H9 (cell line): ENCODE results near the gene PDZRN4. TPM values are rescaled to one million over a fixed set of nuclear protein-coding genes. Genes with fewer than 3 reads are reported as not detected.
A peak's percentile ranks its signal among the peaks of the same experiment; 100 is the strongest.

Experiments
- DNase-seq: peaks from one replicate; pipeline ENCODE4 v3.0.0-alpha.2; 2017
- H2AFZ ChIP-seq: one replicate; pipeline ENCODE4 v1.6.1; 2013; ENCODE audit warnings: mild to moderate bottlenecking, low read length, control low read depth, moderate library complexity
- H2AK5ac ChIP-seq: 2 replicates; pipeline ENCODE4 v1.6.1; 2013; ENCODE audit warnings: low read length, control low read depth, mixed read lengths; ENCODE audit not compliant: insufficient read length
- H2BK120ac ChIP-seq: one replicate; pipeline ENCODE4 v1.6.1; 2013; ENCODE audit warnings: low read depth, mild to moderate bottlenecking, low read length, control low read depth, inconsistent platforms; ENCODE audit not compliant: poor library complexity, severe bottlenecking
- H2BK12ac ChIP-seq: 2 replicates; pipeline ENCODE4 v1.6.1; 2013; ENCODE audit warnings: low read length, control low read depth, mixed read lengths, low read depth; ENCODE audit not compliant: insufficient read length
- H2BK15ac ChIP-seq: 2 replicates; pipeline ENCODE4 v1.6.1; 2013; ENCODE audit warnings: low read depth, low read length, control low read depth
- H2BK20ac ChIP-seq: one replicate; pipeline ENCODE4 v1.6.1; 2013; ENCODE audit warnings: low read depth, mild to moderate bottlenecking, low read length, control low read depth, inconsistent platforms; ENCODE audit not compliant: poor library complexity, severe bottlenecking
- H2BK5ac ChIP-seq: 2 replicates; pipeline ENCODE4 v1.6.1; 2013; ENCODE audit warnings: low read length, control low read depth, mixed read lengths; ENCODE audit not compliant: insufficient read length
- H3K14ac ChIP-seq: 2 replicates; pipeline ENCODE4 v1.6.1; 2013; ENCODE audit warnings: low read length, control low read depth; ENCODE audit not compliant: insufficient read depth
- H3K18ac ChIP-seq: 2 replicates; pipeline ENCODE4 v1.6.1; 2013; ENCODE audit warnings: low read depth, mild to moderate bottlenecking, mixed read lengths, low read length, control low read depth; ENCODE audit not compliant: insufficient read length
- H3K23ac ChIP-seq: 2 replicates; pipeline ENCODE4 v1.6.1; 2013; ENCODE audit warnings: low read length, control low read depth, mixed read lengths, low read depth; ENCODE audit not compliant: insufficient read length
- H3K23me2 ChIP-seq: 2 replicates; pipeline ENCODE4 v1.6.1; 2013; ENCODE audit warnings: low read depth, mild to moderate bottlenecking, mixed read lengths, low read length, control low read depth; ENCODE audit not compliant: insufficient read length, poor library complexity, severe bottlenecking
- H3K27ac ChIP-seq: 2 replicates; pipeline ENCODE4 v1.5.1; 2013; ENCODE audit warnings: low read length, control low read depth, mixed read lengths, low read depth; ENCODE audit not compliant: insufficient read length
- H3K27me3 ChIP-seq: 2 replicates; pipeline ENCODE4 v1.6.1; 2013; ENCODE audit warnings: low read length, control low read depth, inconsistent platforms; ENCODE audit not compliant: insufficient read depth
- H3K4ac ChIP-seq: 2 replicates; pipeline ENCODE4 v1.6.1; 2013; ENCODE audit warnings: low read depth, mild to moderate bottlenecking, control low read depth, inconsistent platforms, low read length, moderate library complexity
- H3K4me1 ChIP-seq: 2 replicates; pipeline ENCODE4 v1.6.1; 2013; ENCODE audit warnings: low read length, control low read depth, inconsistent platforms; ENCODE audit not compliant: insufficient read depth
- H3K4me2 ChIP-seq: 2 replicates; pipeline ENCODE4 v1.6.1; 2013; ENCODE audit warnings: low read length, control low read depth, mixed read lengths; ENCODE audit not compliant: insufficient read length, insufficient read depth
- H3K56ac ChIP-seq: 2 replicates; pipeline ENCODE4 v1.6.1; 2013; ENCODE audit warnings: low read depth, mild to moderate bottlenecking, mixed read lengths, low read length, control low read depth; ENCODE audit not compliant: insufficient read length
- H3K79me1 ChIP-seq: 2 replicates; pipeline ENCODE4 v1.6.1; 2013; ENCODE audit warnings: low read depth, mild to moderate bottlenecking, moderate library complexity, low read length, control low read depth, inconsistent platforms; ENCODE audit not compliant: insufficient read depth, poor library complexity, severe bottlenecking
- H3K79me2 ChIP-seq: 2 replicates; pipeline ENCODE4 v1.6.1; 2013; ENCODE audit warnings: low read length, control low read depth, inconsistent platforms; ENCODE audit not compliant: insufficient read depth
- H3K9ac ChIP-seq: 2 replicates; pipeline ENCODE4 v1.6.1; 2013; ENCODE audit warnings: low read length, control low read depth, mixed read lengths; ENCODE audit not compliant: insufficient read length; ENCODE audit errors: extremely low read depth
- H3K9me3 ChIP-seq: one replicate; pipeline ENCODE4 v1.6.1; 2013; ENCODE audit warnings: low read depth, low read length, inconsistent platforms; ENCODE audit not compliant: control insufficient read depth
- H3T11ph ChIP-seq: one replicate; pipeline ENCODE4 v1.6.1; 2013; ENCODE audit warnings: mild to moderate bottlenecking, low read length, control low read depth, inconsistent platforms
- H4K20me1 ChIP-seq: one replicate; pipeline ENCODE4 v1.6.1; 2013; ENCODE audit not compliant: control insufficient read depth, insufficient read length, insufficient read depth
- H4K5ac ChIP-seq: 2 replicates; pipeline ENCODE4 v1.6.1; 2013; ENCODE audit warnings: low read depth, mild to moderate bottlenecking, mixed read lengths, low read length, control low read depth; ENCODE audit not compliant: insufficient read length
- H4K8ac ChIP-seq: replicated peaks from 2 replicates; pipeline ENCODE4 v1.6.1; 2013; ENCODE audit warnings: low read length, control low read depth, mixed read lengths, low read depth; ENCODE audit not compliant: insufficient read length
- H4K91ac ChIP-seq: 2 replicates; pipeline ENCODE4 v1.6.1; 2013; ENCODE audit warnings: low read depth, mild to moderate bottlenecking, moderate library complexity, mixed read lengths, low read length, control low read depth; ENCODE audit not compliant: insufficient read length
- H3K27ac Mint-ChIP-seq, 3 experiments: 2 replicates in 2 of 3; 3 replicates in 1 of 3; pipeline ENCODE4 v1.8.0; 2020 to 2021; ENCODE audit warnings: mixed read lengths in 3 of 3, mild to moderate bottlenecking in 1 of 3, moderate library complexity in 1 of 3
- H3K27me3 Mint-ChIP-seq: 2 replicates; pipeline ENCODE4 v1.8.0; 2021; ENCODE audit warnings: low read depth, mild to moderate bottlenecking, moderate library complexity, mixed read lengths
- H3K36me3 Mint-ChIP-seq, 3 experiments: 2 replicates in 2 of 3; 3 replicates in 1 of 3; pipeline ENCODE4 v1.8.0; 2020 to 2021; ENCODE audit warnings: low read depth in 3 of 3, mixed read lengths in 3 of 3; ENCODE audit not compliant: insufficient read depth in 1 of 3
- H3K4me1 Mint-ChIP-seq, 2 experiments: 2 replicates each; pipeline ENCODE4 v1.8.0; 2020; ENCODE audit warnings: mixed read lengths in 2 of 2
- H3K4me3 Mint-ChIP-seq, 2 experiments: 2 replicates in 1 of 2; 3 replicates in 1 of 2; pipeline ENCODE4 v1.8.0; 2020 to 2021; ENCODE audit warnings: mild to moderate bottlenecking in 2 of 2, mixed read lengths in 2 of 2, moderate library complexity in 1 of 2
- H3K9me3 Mint-ChIP-seq, 2 experiments: 2 replicates in 1 of 2; 3 replicates in 1 of 2; pipeline ENCODE4 v1.8.0; 2020; ENCODE audit warnings: mild to moderate bottlenecking in 2 of 2, mixed read lengths in 2 of 2, moderate library complexity in 1 of 2
- CTCF ChIP-seq: fragments of 200-600 bp; sonication (generic); conservative IDR thresholded peaks from 3 replicates; pipeline ENCODE4 v1.8.0; 2021; ENCODE audit warnings: antibody characterized with exemption, mild to moderate bottlenecking
- WGBS: extraction: QIAGEN DNeasy Blood & Tissue Kit; methylation state at CpG from one replicate; pipeline ENCODE4 v1.1.7; 2013; ENCODE audit warnings: missing lambda C conversion rate, low lambda C conversion rate, mixed read lengths; ENCODE audit not compliant: insufficient read length; ENCODE audit errors: extremely low coverage; 5-methylcytosine and 5-hydroxymethylcytosine counted together
- total RNA-seq: library from RNA; stranded (reverse); gene quantifications from 2 replicates; pipeline ENCODE4 v1.2.1, GENCODE V29; 2021

PDZRN4 gene
- total RNA-seq, 1 experiment from 2014 or later = not detected

- Mint-ChIP-seq H3K4me1 (peaks cover 44% of the 10 kb centered on the region in 2 experiments), H3K4me3 (no peak overlapping the region), H3K27me3 (no peaks in the 10 kb centered on the region), H3K36me3 (peaks cover 0 to 9% (median 6%) of the 10 kb centered on the region in 3 experiments; a peak in 6 of 7 replicates), H3K27ac (peak overlapping the region in 2 of 3 experiments; percentile 18 to 93; a peak in 2 of 7 replicates), H3K9me3 (peaks cover 0 to 7% of the 10 kb centered on the region in 2 experiments; a peak in 3 of 5 replicates)
- no peak overlapping the region for H3K18ac ChIP-seq
- H3K27ac ChIP-seq = no peak overlapping the region
- H4K20me1 ChIP-seq = no peaks in the 10 kb centered on the region
- H4K5ac ChIP-seq = no peak overlapping the region
- no peak for TF ChIP-seq CTCF
- no peaks in the 10 kb centered on the region for H3K27me3 ChIP-seq
- H3K4me2 ChIP-seq = no peak overlapping the region
- WGBS = no CpG with 5 or more reads among the region's 1 CpG
- no peak overlapping the region for H2BK15ac ChIP-seq
- no peak overlapping the region for H3T11ph ChIP-seq
- no peak overlapping the region for H3K14ac ChIP-seq
- H3K23me2 ChIP-seq = no peaks in the 10 kb centered on the region
- H2AFZ ChIP-seq = no peak overlapping the region
- no peaks in the 10 kb centered on the region for H3K79me1 ChIP-seq
- no peak overlapping the region for H4K91ac ChIP-seq
- no peak overlapping the region for H2BK120ac ChIP-seq
- H4K8ac ChIP-seq = no peak overlapping the region
- H3K23ac ChIP-seq = no peak overlapping the region
- no peak overlapping the region for H3K56ac ChIP-seq
- H2AK5ac ChIP-seq = no peak overlapping the region
- no peak overlapping the region for H2BK12ac ChIP-seq
- H2BK20ac ChIP-seq = no peak overlapping the region
- no peak for DNase-seq
- peaks cover 3% of the 10 kb centered on the region for H3K4me1 ChIP-seq
- H3K9me3 ChIP-seq = no peaks in the 10 kb centered on the region
- no peaks in the 10 kb centered on the region for H3K79me2 ChIP-seq
- no peak overlapping the region for H3K9ac ChIP-seq
- H2BK5ac ChIP-seq = no peak overlapping the region
- H3K4ac ChIP-seq = no peak overlapping the region
Observed at GRCh38 chr12:41334390-41334789, 146.3 kb downstream of the PDZRN4 start.
